Subcutaneous adipose tissue (tissue), 4 donors: ENCODE measurements around the gene RIMS4. TPM values are rescaled to one million over a fixed set of nuclear protein-coding genes. Genes with fewer than 3 reads are reported as not detected.

ENCODE experiments used
- total RNA-seq, 4 donors: library from RNA; depleted of rRNA; stranded (reverse); fragments of >200 nt; gene quantifications; one replicate each; pipeline ENCODE4 v1.1.0, GENCODE V29; 2016
- TF ChIP-seq, protein P1 (sequence below): fragments of 450-650 bp; IDR thresholded peaks from one replicate; pipeline ENCODE4 v1.5.1; 2016; ENCODE audit warnings: low read depth, mild to moderate bottlenecking, control low read depth, antibody characterized with exemption, moderate library complexity

The RIMS4 gene
- total RNA-seq, 4 donors from 2014 or later = 0.34 to 0.44 TPM; not detected in 2

DNA sequence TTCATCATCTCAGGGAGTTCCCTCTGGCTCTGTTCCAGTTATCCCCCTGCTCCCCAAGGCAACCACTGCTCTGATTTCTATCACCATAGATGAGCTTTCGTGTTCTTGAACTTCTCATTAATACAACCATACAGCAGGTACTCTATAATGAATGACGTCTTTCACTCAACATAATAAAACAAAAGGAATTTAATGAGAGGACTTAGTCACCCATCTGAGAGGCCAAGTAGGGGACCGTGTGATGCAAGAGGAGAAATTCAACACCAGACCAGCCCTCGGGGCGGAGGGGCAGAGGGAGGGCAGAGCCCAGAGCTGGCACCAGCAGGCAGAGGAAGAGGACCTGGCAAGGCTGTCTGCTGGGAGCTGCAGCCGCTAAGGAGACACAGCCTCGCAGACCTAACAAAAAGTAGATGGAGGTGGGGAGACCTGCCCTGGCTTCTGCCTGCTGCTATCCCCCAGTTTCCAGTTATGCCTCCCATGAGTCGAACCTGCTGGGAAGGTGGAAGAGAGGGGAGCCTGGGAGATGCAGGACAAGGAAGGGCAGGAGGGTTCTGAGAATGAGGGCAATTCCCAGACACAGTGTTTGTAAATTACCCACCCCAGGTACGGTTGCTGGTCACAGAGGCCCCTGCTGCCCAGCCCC lies 81.4 kb downstream of the RIMS4 start:
- TF ChIP-seq, protein P1, sequence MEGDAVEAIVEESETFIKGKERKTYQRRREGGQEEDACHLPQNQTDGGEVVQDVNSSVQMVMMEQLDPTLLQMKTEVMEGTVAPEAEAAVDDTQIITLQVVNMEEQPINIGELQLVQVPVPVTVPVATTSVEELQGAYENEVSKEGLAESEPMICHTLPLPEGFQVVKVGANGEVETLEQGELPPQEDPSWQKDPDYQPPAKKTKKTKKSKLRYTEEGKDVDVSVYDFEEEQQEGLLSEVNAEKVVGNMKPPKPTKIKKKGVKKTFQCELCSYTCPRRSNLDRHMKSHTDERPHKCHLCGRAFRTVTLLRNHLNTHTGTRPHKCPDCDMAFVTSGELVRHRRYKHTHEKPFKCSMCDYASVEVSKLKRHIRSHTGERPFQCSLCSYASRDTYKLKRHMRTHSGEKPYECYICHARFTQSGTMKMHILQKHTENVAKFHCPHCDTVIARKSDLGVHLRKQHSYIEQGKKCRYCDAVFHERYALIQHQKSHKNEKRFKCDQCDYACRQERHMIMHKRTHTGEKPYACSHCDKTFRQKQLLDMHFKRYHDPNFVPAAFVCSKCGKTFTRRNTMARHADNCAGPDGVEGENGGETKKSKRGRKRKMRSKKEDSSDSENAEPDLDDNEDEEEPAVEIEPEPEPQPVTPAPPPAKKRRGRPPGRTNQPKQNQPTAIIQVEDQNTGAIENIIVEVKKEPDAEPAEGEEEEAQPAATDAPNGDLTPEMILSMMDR = no peak

DNA sequence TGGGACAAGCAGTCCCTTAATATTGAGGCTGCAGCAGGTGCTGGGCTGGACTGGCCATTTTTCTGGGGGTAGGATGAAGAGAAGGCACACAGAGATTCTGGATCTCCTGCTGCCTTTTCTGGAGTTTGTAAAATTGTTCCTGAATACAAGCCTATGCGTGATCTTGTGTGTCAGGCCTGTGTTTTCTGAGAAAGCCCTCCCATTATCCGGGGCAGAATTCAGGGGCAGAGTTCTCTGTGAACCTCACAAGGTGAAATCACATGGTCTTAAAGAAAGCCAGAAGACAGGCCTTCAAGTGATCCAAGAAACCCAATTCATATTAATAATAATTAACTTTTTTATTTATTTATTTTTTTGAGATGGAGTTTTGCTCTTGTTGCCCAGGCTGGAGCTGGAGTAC lies 82.7 kb downstream of the RIMS4 start:
- TF ChIP-seq, protein P1 = no peak

DNA sequence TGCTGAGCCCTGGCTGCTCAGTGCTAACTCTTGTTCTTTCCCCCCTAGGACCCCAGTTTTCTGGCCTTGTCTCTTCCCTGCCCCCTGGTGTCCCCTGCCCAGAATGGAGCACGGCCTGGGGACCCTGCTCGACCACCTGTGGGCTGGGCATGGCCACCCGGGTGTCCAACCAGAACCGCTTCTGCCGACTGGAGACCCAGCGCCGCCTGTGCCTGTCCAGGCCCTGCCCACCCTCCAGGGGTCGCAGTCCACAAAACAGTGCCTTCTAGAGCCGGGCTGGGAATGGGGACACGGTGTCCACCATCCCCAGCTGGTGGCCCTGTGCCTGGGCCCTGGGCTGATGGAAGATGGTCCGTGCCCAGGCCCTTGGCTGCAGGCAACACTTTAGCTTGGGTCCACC lies 83.3 kb downstream of the RIMS4 start:
- TF ChIP-seq, protein P1 = no peak

DNA sequence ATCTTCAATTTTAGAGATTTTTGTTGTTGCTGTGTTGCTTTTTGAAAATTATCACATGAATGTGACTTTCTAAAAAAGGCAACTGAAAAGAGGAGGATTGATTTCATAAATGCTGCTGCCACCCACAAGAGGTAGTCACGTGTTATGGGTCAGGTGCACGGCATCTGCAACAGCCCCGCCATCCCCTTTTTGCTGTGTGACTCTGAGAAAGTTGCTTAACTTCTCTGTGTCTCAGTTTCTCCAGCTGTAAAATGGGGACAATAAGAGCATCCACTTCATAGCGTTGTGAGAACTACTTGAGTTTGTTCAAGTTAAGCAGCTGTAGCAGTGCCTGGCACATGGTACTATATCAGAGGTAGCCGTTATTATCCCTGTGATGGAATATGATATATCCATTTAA lies 84.5 kb downstream of the RIMS4 start:
- TF ChIP-seq, protein P1 = no peak

- TF ChIP-seq, protein P1 = no peak
Observed at GRCh38 chr20:44724423-44725091, 85.8 kb downstream of the RIMS4 start.

- TF ChIP-seq, protein P1 = no peak
Observed at GRCh38 chr20:44723798-44724362, 86.5 kb downstream of the RIMS4 start.

GRCh38 chr20:44723391-44723790 lies 87.0 kb downstream of the RIMS4 start:
- TF ChIP-seq, protein P1 = no peak
